Measurements from ENCODE around the gene RPA4.

- TF ChIP-seq POLR2A (IDR thresholded peaks at IDR 0.05; ENCODE audit: low read depth, low read length) (no peak), POLR2AphosphoS5 (IDR thresholded peaks at IDR 0.05; ENCODE audit: low read depth, low read length) (no peak), TAF1 (IDR thresholded peaks at IDR 0.05; ENCODE audit: borderline replicate concordance, low read depth, low read length) (no peak)
Measured at GRCh38 chrX:96861661-96862060, 22.0 kb upstream of the RPA4 start.
